ENCODE results near the gene SH3GLB1.

The SH3GLB1 gene

DNA sequence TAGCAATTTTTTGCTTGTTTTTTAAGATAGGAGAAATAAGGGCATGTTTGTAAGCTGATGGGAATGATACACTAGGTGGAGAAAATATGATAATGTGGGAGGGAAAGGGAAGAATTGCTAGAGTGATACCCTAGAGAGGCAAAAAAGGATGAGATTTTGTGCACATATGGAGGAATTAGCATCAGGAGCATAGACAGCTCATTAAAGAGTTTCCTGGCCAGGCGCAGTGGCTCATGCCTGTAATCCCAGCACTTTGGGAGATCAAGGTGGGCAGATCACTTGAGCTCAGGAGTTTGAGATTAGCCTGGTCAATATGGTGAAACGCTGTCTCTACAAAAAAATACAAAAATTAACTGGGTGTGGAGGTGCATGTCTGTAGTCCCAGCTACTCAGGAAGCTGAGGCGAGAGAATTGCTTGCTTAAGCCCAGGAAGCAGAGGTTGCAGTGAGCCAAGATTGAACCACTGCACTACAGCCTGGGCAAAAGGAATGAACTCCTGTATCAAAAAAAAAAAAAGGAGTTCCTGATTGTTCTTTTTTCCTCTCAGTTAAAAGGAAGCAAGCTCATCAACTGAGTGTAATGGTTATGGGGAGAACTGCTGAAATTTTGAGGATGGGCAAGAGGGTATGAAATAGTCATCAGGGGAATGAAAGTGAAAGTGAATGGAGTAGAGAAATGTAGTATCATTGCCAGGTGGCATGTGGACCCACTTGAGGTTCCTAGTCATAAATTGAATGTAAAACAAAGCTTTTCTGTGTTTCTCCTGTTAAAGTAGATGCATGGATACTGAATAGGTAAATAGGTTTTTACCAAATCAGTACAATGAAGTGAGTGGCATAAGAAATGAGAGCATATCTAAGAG, 35.5 kb downstream of the SH3GLB1 start:
- no peak for DNase-seq

DNA sequence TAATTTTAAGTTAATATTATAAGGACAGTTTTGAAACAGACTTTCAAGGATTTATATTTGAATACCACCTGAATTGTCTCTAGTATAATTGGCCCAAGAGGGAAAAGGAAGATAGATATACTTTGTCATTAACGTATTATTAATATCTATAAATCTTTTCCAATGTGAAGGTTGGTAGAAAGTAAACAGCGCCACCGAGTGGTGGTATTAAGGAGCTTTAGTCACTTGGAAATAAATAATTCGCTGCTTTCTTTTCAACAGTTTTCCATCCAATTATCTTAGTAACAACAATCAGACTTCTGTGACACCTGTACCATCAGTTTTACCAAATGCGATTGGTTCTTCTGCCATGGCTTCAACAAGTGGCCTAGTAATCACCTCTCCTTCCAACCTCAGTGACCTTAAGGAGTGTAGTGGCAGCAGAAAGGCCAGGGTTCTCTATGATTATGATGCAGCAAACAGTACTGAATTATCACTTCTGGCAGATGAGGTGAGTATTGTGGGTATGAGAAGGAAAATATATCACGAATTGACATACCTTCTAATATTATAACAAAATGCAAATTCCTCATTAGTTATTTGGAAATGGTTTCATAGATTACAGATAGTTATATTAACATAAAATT, 37.7 kb downstream of the SH3GLB1 start:
- peak; percentile 46 for DNase-seq

DNA sequence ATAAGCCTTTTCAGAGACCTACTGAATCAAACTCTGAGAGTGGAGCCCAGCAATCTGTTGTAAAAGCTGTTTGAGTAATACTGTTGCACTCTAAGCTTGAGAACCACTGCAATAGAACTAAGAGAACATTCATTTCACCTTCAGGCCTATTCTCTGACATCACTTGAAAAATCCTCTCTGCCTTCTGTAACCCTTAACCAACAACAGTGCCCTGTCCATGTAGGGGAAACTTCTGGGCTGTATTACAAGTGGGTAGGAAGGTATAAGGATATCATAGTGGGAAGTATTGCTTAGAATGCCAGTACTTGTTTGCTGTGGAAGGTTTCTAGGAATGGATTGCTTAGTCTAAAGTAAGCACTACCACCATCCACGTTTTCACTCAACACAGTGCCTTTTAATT, 42.9 kb downstream of the SH3GLB1 start:
- DNase-seq: no peak

DNA sequence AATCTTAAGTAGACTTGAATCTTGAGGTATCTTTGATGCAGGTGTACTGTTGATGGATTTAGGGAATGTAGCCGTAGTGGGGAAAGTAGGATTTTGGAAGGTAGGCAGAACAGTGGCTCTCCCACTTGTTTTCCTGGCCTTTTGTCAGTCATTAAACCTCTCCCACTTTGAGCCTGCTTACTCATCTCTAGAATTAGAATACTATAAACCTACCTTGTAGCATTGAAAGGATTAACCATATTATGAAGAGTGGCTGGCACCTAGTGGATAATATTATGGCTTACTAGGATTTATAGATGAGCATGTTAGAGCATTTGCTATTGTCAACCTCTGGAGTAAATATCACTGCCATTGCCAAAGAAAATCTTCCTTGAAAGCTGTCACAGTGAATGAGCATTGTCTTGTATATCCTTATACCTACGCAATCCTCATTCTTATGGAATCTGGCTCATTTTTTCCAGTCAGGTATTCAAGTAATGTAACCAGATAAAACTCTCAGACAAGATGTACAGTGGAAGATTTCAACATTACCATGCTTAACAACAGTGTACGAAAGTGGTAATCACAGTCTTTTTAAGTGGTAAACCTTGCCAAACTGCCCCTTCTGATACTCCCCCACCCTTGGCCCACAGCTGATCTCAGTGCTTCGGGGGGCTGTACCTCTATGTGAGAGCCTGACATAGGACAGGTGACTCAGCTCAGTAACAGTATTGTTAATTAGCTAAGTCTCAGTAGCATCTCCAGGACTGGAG, 44.4 kb downstream of the SH3GLB1 start:
- no peak for DNase-seq

DNA sequence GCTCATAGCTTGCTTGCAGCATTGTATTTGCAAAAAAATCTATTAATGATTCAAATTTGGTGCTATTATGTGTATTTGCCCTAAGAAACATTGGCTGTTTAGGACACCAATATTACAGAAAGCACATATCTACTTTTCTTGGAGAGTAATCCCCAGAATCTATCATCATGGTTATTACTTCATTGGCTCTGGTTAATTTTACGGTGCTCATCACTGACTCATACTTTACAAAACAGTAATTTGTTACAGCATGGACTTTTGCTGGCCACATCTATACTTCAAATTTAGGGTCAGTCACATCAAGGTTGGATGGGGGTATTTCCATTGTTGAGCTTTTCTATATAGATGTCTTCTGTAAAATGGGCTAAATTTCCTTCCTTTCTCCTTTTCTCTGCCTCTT, 45.7 kb downstream of the SH3GLB1 start:
- no peak for DNase-seq

- no peak for DNase-seq
Observed at GRCh38 chr1:86750530-86750929, 46.2 kb downstream of the SH3GLB1 start.

GRCh38 chr1:86751923-86752322, 47.5 kb downstream of the SH3GLB1 start:
- DNase-seq: no peak

DNA sequence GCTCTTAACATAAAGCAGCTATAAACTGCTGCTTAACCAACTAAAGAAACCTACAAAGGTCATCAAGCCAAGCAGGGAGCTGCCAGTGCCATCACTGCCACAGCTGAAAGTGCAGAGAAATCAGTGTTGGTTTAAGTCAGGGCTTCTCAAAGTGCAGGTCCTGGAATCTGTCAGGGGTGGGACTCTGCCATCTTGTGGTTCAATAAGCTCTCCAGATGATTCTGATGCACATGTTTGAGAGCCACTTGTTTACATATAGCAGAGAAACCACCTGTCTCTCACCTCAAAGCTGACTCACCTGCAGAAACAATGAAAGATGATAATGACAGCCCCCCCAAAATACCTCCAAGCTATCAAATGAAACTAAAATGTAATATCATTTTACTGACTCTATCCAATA, 49.3 kb downstream of the SH3GLB1 start:
- no peak for DNase-seq

- DNase-seq: no peak
Observed at GRCh38 chr1:86754265-86754974, 50.0 kb downstream of the SH3GLB1 start.

DNA sequence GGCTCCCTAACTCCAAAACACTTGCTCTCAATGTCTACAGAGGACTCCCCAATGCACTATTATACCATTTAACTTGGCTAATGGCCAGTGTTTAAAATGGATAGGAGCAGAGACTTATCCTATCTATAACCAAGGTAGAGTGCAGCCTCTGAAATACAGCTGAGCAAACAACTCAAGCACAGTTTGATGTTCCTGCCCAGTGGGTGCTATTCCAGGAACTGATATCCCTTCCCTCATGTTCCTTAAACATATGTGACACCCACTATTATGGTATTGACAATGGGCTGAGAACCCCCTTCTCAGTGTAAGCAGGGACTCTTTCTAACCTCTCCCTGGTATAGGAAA, 51.7 kb downstream of the SH3GLB1 start:
- no peak for DNase-seq

- no peak for DNase-seq
Observed at GRCh38 chr1:86757272-86757984, 53.1 kb downstream of the SH3GLB1 start.

DNA sequence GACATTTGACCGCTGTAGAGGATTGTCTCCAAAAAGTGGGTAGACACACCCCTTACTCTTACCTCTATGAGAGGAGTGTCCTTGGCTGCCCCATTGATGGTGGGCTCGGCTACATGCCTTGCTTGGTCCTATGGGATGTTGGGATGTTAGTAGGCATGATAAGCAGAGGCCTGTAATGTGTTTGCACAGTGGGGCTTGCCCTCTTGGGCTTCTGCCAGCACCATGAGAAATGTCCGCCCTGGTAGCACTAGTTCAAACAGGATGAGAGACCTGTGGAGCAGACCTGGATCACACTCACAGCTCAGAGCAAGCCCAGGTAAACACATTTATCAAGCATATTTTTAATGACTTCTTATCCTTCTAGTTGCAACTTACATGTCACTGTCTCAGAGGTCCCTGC, 54.2 kb downstream of the SH3GLB1 start:
- no peak for DNase-seq

DNA sequence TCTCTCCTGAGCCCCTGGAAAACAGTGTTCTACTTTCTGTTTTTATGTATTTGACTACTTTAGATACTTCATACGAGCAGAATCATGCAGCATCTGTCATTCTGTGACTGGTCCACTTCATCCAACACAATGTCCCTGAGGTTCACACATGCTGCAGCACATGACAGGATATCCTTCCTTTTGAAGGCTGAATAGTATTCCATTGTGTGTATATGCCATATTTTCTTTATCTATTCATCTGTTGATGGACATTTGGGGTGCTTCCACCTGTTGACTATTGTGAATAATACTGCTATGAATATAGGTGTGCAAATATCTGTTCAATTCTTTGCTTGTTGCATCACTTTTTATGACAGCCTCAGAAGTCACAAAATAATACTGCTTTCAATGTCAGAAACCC, 55.8 kb downstream of the SH3GLB1 start:
- DNase-seq: no peak

DNA sequence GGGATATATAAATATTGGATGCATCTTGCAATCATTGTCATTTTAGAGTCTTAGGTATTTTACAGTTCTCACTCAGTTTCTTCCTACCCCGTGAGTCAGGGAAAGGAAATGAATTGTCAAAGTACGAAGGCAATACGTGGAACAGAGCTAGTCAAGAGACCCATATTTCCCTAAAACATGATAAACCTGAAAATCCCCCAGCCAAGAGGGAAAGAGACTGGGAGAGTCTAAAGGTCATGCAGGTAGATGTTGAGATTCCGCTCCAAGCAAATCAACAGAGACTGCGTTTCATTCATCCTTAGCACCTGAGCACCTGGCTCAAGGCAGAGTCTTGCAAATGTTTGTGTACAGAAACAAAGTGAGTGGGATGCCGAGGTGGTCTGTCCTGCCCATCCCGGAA, 58.0 kb downstream of the SH3GLB1 start:
- no peak for DNase-seq

GRCh38 chr1:86764523-86764922, 60.1 kb downstream of the SH3GLB1 start:
- no peak for DNase-seq

GRCh38 chr1:86765073-86765472, 60.7 kb downstream of the SH3GLB1 start:
- DNase-seq: no peak

- DNase-seq: no peak
Observed at GRCh38 chr1:86765674-86766073, 61.3 kb downstream of the SH3GLB1 start.

DNA sequence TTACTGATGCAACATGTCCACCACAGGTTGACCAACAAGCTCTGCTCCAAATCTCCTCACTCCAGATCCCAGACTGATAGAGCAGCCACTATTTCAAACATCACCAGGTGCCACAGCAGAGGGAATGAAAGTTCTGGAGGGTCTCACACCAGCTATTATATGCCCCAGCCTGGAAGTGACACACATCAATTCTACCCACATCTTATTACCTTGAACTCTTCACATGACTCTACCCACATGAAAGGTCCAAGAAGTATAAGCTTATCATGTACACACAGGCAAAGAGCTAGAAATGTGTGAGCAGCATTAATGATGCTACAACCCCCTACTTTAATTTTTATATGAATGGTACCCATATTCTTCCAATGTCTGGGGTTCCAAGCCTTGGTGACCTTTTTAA, 64.2 kb downstream of the SH3GLB1 start:
- no peak for DNase-seq

DNA sequence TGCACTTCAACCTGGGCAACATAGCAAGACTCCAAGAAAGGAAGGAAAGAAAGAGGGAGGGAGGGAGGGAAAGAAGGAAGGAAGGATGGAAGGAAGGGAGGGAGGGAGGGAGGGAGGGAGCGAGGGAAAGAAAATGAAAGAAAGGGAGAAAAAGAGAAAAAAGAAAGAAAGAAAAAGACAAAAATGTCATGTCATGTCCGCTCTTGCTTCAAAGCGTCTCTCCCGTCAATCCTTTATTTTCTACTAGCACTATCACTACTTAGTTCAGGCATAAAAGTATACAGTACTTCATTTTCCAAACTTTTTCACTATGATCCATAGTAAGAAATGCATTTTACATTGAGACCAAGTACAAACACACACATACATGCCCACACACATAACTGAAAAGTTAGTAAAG, 64.7 kb downstream of the SH3GLB1 start:
- no peak for DNase-seq

DNA sequence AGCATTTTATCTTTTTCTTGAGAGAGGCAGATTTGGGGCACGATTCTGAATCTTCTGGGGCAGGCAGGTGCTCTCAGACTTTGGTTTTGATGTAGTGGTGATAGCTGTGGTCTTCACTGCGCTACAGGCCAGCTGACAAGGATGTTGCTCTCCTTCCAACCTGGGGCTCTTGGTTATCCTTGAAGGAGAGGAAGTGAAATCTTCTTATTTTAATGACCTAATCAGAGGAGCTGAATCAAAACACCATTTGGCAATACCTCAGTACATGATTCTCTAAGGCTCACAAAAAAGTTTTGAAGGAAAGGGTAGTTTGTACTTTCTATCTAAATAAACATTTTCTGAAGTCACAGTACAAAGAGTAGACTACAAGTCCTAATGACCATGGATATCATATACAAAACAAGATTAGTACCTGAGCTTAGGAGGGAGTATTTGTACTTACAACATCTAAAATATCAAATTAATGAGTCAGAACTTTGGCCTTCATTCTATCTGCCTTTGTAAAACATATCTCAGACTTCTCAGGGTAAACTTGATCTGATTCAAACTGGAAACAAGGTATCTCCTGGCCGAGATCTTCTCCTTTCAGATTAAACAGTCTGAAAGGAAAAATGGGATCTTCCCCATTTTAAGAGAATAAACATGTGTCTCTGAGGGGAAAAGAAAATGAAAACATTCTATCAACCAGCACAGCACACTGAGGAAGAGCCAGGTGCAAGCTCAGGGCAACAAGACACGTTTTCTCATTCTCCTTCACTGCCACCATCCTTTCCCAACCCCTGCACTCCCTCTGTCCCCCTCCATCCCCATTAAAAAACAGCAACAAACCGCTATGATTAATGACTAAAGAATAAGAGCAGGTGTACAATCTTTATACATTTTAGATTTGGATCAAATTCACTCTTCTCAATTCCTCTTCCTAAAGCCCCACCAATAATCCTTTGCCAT, 69.2 kb downstream of the SH3GLB1 start:
- DNase-seq: no peak

All from stimulated activated CD4-positive, alpha-beta T cell treated with anti-CD3 and anti-CD28 coated beads, Interleukin-15, amount 100 ng/mL, for 24 hours (primary cell).